CD4-positive, alpha-beta T cell treated with Interleukin-10 for 1 hour (primary cell): ENCODE results near the gene DRD2.

Experiments
- DNase-seq: peaks from one replicate; pipeline ENCODE4 v3.0.0-alpha.2; 2020

DRD2 gene

GRCh38 chr11:113397212-113397611 is 78.0 kb downstream of the DRD2 start:
- no peak for DNase-seq

- DNase-seq = no peak
Measured at GRCh38 chr11:113396690-113397089, 78.5 kb downstream of the DRD2 start.

DNA sequence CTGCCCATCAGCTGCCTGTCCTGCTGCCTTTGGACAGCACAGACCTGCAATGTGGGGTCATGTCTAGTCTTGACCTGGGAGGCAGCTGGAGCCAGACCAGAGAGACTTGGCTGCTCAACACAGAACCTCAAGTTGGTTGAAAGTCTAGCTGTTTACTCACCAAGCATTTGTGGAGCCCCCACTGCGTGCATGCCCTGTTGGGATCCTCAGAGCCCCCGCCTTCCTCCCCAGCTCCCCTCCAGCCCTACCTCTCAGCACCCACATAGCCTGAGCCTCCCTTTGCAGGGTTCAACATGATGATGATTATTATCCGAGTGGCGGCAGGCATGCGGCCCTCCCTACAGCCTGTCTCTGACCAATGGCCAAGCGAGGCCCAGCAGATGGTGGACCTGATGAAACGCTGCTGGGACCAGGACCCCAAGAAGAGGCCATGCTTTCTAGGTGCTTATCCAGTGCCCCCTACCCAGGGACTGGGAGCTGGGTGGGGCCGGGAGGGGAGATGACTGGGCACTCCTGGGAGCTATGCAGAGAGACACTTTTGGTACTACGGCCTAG is 79.3 kb downstream of the DRD2 start:
- no peak for DNase-seq

DNA sequence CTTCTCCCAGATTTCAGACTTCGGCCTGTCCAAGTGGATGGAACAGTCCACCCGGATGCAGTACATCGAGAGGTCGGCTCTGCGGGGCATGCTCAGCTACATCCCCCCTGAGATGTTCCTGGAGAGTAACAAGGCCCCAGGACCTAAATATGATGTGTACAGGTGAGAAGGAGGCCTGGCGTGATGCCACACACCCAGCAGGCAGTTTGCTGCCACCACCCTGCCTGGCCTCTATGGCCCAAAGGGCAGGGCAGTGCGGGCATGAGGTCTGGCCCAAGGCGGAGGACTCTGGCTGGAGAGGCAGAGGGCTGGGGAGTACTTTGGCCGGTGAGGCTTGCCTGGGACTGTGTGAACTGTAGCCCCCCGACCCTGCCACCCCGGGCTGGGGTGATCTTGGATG is 80.3 kb downstream of the DRD2 start:
- no peak for DNase-seq

GRCh38 chr11:113393501-113393985 is 81.7 kb downstream of the DRD2 start:
- DNase-seq = no peak

- DNase-seq = no peak
Measured at GRCh38 chr11:113392236-113392921, 82.8 kb downstream of the DRD2 start.

- no peak for DNase-seq
Measured at GRCh38 chr11:113389272-113389671, 85.9 kb downstream of the DRD2 start.

DNA sequence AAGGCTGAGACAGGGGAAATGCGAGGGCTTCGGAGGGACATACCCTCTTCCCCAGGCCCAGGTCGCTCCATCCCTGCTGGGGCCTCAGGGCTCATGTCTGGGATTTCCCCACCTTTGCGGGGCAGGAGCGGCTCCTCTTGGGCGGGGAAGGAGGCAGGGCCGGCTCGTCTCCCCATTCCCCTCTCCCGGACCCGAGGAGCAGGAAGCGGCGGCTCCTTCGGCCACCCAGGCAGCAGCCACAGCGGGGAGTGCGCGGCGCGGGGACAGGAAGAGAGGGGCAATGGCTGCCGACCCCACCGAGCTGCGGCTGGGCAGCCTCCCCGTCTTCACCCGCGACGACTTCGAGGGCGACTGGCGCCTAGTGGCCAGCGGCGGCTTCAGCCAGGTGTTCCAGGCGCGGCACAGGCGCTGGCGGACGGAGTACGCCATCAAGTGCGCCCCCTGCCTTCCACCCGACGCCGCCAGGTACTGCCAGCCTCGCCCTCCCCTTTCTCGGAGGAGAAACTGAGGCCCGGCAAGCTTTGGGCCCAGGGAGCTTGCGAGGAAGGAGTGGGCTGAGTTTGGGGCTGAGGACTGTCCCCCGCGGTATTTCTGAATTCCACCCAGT is 87.5 kb downstream of the DRD2 start, which contains the start of gene ANKK1:
TSS of gene ANKK1 (plus strand) at position 175 of the 607 bp plus-strand sequence. CDS start at position 281, 106 bp downstream.
- no peak for DNase-seq

GRCh38 chr11:113386866-113387265 is 88.3 kb downstream of the DRD2 start:
- DNase-seq = no peak

DNA sequence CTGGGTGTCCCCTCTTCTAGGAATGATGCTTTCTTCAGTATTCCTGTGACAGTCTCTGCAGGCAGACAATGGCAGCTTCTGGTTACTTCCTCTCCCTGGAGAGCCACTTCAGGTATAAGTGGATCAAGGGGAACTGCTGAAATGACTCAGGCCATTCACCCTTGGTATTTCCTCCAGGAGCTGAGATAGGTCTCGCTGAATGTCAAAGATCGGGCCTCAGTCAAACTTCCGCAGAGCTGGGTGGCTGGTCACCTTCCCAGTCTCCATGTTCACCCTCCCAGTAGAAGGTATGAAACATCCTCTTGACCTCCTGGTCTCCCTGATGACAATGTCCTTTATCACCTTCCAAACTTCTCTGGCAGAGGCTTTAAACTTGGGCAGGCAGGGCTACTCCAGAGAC is 89.4 kb downstream of the DRD2 start:
- DNase-seq = no peak

DNA sequence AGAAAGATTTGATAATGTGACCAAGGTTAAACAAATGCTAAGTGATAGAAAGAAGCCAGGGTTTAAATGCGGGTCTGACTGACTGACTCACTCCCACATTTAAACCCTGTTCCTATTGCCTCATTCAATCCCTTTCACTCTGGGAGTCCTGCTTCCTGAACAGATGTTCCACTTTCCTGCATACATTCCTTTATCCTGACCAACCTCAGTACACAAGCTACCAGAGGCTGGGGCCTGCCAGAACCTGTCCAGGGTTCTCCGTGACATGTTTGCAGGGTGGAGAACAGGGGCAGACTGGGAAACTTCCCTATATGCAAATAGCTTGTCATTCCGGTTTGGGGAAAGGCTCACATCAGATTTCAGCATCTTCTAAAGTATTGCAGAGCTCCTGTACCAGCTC is 90.6 kb downstream of the DRD2 start:
- no peak for DNase-seq

DNA sequence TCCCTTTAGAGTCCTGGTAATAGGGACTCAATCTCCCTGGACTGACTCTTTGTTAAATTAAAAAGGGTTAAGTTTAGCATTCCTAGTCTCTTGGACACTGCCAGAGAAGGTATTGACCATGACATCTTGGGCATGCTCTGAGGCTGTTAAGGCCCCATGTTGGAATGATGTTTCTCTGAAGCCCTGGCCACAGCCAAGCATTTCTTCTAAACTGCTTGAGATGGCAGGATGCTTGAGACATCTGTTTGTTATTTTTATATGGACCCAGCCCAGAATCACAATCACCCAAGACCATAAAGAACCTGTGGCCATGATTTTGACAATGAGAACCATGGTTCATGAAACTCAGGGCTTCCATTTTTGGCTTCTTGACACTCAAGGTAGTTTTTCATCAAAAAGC is 93.1 kb downstream of the DRD2 start:
- no peak for DNase-seq

DNA sequence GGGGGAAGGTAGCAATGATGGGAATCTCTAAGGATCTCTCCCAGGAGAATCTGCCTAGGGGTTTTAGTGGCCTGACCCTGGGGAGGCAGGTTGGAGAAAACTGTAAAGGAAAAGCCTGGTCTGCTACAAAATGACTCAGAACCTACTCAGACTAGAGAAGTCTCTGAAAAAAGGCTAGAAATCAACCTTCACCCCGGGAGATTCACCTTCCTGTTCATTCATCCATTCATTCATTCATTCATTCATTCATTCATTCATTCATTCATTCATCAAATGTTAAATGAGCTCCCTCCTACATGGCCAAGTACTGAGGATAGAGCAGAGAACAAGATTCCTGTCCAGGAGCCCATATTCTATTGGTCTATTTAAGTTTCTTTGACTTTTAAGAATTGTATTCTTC is 96.5 kb downstream of the DRD2 start:
- no peak for DNase-seq

- DNase-seq = no peak
Measured at GRCh38 chr11:113377681-113378412, 97.4 kb downstream of the DRD2 start.

- no peak for DNase-seq
Measured at GRCh38 chr11:113376156-113376555, 99.0 kb downstream of the DRD2 start.

DNA sequence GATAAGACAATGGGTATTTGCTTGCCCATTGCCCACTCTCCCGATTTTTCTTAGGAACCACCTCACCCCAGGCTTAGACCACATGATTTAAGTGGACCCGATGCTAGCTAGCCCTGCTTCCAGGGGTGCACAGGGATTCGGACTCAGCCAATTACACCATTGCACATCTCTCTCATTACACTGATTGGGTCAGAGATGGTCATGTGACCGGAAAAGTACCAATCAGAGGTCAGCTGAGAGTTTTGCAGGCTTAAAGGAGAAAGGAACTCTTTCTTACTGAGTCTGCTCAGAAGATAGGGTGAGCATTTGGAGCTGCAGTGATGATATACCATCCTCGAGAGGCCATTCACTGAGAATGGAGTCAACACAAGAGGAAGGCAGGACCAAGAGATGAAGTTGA is 99.8 kb downstream of the DRD2 start:
- no peak for DNase-seq

- DNase-seq = no peak
Measured at GRCh38 chr11:113373981-113374560, 101.1 kb downstream of the DRD2 start.

GRCh38 chr11:113373306-113373705 is 101.9 kb downstream of the DRD2 start:
- no peak for DNase-seq

GRCh38 chr11:113372309-113372708 is 102.9 kb downstream of the DRD2 start:
- no peak for DNase-seq

DNA sequence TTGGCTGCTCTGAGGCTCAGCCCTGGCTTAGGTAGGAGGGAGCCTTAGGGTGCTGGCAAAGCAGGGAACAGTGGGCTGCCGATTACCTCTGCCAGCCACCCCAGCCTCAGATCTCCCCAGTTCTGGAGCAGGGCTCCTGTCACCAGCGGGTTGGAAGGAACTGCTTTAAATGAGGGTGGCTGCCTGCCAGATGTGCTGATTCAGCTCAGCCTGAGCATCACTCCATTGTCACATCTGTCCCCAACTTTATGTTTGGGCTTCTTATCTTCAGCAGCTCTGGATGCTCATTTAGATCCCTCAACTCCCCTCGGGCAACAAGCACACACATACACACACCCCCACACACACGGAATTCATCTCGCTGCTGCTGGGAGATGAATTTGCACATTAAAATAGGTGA is 104.6 kb downstream of the DRD2 start:
- no peak for DNase-seq

GRCh38 chr11:113369411-113369810 is 105.8 kb downstream of the DRD2 start:
- no peak for DNase-seq

GRCh38 chr11:113365895-113366294 is 109.3 kb downstream of the DRD2 start:
- DNase-seq = no peak

DNA sequence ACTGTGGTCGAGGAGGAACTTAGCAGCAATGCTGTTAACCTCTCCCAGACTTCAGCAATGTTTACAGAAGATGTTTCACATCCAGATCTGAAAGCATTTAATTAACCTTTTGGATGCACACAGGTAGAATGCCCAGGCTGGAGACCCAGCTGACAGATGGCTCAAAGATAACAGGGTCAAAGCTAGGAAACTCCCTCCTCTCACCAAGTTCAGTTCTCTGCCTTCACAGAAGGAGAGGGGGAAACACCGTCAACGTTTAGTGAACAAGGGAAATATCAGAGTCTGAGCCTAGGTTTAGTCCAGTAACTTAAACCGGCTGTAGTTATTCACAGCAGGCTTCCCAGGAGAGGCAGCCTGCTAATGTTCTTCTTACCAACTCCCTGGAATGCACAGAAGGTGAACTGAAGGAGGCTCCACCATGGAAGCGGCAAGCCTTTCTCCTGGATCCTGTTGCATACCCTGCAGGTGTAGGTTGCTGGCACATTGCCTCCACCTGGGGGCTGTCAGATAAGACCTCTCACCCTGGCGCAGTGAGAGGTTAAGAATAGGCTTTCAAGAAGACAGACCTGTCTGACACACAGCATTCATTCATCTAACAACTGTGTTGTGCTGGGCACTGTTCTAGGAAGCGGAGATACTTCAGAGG is 111.1 kb downstream of the DRD2 start:
- DNase-seq = no peak
